Astrocyte of the spinal cord (primary cell): Measurements from ENCODE around the gene OSBPL1A.

Source experiments
- DNase-seq: peaks from one replicate; pipeline ENCODE4 v3.0.0; 2011; ENCODE audit warnings: low read depth, low spot score
- H3K4me3 ChIP-seq: 2 replicates; pipeline ENCODE4 v1.5.1; 2011; ENCODE audit warnings: low read depth, mild to moderate bottlenecking, low read length, moderate library complexity
- in situ Hi-C: cut with HindIII; loops from 2 replicates; pipeline ENCODE4 v1.10.0; 2017; ENCODE audit warnings: low sequenced_read_pairs
- TF ChIP-seq, protein P1 (sequence below): IDR thresholded peaks from 2 replicates; pipeline ENCODE4 v1.5.1; 2012; ENCODE audit warnings: low read depth, mild to moderate bottlenecking, low read length, inconsistent platforms

The OSBPL1A gene

DNA sequence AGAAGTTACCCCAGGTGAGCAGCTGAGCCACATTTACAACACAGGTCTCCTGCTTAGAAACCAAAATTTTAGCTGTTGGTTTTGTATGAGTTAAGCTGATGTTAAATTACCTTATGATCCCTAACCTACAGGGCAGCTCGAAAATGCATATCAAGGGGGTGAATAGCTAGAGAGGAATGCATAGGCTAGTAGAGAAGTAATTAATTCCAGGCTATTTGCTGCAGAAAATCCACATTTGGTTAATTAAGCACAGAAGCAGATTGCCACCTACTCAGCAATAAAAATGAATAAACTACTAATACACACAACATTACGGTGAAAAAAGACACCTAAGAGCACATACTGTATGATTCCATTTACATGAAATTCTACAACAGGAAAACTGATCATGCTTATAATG, 91.4 kb downstream of the OSBPL1A start:
- H3K4me3 ChIP-seq: no peak overlapping the region
- DNase-seq: no peak
- in situ Hi-C loops: no loop called here
- TF ChIP-seq, protein P1, sequence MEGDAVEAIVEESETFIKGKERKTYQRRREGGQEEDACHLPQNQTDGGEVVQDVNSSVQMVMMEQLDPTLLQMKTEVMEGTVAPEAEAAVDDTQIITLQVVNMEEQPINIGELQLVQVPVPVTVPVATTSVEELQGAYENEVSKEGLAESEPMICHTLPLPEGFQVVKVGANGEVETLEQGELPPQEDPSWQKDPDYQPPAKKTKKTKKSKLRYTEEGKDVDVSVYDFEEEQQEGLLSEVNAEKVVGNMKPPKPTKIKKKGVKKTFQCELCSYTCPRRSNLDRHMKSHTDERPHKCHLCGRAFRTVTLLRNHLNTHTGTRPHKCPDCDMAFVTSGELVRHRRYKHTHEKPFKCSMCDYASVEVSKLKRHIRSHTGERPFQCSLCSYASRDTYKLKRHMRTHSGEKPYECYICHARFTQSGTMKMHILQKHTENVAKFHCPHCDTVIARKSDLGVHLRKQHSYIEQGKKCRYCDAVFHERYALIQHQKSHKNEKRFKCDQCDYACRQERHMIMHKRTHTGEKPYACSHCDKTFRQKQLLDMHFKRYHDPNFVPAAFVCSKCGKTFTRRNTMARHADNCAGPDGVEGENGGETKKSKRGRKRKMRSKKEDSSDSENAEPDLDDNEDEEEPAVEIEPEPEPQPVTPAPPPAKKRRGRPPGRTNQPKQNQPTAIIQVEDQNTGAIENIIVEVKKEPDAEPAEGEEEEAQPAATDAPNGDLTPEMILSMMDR: no peak

- DNase-seq: no peak
- TF ChIP-seq, protein P1: no peak
- in situ Hi-C loops: no loop called here
- H3K4me3 ChIP-seq: no peak overlapping the region
These were observed 96.9 kb downstream of the OSBPL1A start for GRCh38 chr18:24300703-24301102.

GRCh38 chr18:24296276-24296675, 101.3 kb downstream of the OSBPL1A start:
- in situ Hi-C loops: no loop called here
- no peak overlapping the region for H3K4me3 ChIP-seq
- no peak for DNase-seq
- TF ChIP-seq, protein P1: no peak

DNA sequence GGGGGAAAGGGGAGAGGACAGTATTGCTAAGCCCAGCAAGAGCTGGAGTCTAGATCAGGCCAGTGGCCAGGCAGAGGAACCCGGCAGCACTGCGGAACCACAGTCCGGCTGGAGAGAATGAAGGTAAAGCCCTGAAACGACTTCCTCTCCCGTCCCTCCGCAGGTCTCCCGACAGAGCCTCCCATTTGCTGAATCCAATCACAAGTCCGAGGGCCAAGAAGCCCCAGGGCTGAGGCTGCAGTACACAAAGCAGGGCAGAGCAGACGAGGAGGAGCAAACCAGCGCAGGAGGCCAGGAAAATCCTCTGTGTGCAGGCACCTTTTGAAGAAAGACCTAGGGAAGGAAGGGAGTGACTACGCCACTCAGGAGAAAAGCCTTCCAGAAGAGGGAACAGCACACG, 104.4 kb downstream of the OSBPL1A start:
- in situ Hi-C loops: no loop called here

DNA sequence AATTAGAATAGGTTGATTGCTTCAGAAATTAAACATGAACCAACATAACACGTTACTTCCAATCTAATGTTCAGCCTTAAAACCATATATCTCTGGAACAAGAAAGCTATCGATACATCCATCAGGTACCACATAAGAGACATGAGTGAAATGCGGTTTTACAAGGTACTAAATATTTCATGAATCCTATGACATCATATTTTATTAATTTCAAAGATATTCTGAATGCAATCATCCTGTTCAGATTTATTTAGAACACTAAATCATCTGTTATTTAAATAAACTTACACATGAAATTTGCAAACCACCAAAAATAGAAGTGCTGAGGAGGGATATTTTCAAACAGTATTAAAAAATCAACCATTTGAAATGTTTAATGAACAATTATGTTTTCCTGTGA, 119.0 kb downstream of the OSBPL1A start:
- H3K4me3 ChIP-seq: no peak overlapping the region
- no peak for DNase-seq
- in situ Hi-C loops: no loop called here
- TF ChIP-seq, protein P1: no peak

More for the DNA sequence above, 104.4 kb downstream of the OSBPL1A start:
- H3K4me3 ChIP-seq: no peak overlapping the region
- TF ChIP-seq, protein P1: no peak
- no peak for DNase-seq

DNA sequence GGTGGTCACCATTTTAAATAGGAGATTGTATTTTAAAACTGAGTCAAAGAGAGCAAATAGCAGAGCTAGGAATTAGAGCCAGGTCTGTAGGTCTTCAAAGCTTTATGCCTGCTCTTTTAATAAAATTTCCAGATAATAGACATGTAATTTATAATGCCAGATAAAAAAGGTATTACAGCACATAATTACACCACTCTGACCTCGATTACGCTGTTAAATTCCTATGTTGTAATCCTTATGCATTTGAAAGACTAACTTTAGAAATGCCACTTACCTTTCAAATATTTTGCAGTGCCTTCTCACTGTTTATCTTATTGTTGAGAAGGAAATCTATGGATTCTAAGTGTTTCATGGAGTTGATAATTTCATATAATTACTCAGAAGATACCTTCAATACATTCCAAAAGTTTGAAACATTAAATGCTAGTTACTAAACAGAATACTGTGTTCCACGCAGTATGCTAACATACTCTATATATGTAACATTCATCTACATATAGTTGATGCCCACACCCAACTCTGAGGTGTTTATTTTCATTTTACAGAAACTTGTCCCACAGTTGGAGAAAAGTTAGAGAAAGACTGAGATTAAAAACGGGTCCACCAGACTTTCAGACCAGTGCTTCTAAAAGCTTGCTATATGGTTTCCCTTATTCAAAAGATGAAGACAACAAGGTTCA, 120.0 kb downstream of the OSBPL1A start:
- in situ Hi-C loops: no loop called here
- no peak for DNase-seq
- TF ChIP-seq, protein P1: no peak

More for the DNA sequence above, 120.0 kb downstream of the OSBPL1A start:
- no peak overlapping the region for H3K4me3 ChIP-seq
